H54 (cell line): ENCODE data around the gene CHMP1A.
"Not testable (repeated sequence)": the region's sequence is repeated elsewhere in the genome, so short reads cannot be mapped to it uniquely, and the experiment has no call there.

Experiments used
- DNase-seq: peaks from one replicate; pipeline ENCODE4 v3.0.0; 2011; ENCODE audit warnings: low spot score, mixed read lengths; ENCODE audit not compliant: insufficient read length
- FAIRE-seq: peaks from 3 replicates; lab custom pipeline; 2011; peaks lifted over from hg19 to GRCh38; lab: Jason Lieb, UNC
- POLR2A ChIP-seq: IDR thresholded peaks from 2 replicates; pipeline ENCODE4 v1.6.1; 2011; ENCODE audit warnings: low read depth, mild to moderate bottlenecking, low read length

The CHMP1A gene

DNA sequence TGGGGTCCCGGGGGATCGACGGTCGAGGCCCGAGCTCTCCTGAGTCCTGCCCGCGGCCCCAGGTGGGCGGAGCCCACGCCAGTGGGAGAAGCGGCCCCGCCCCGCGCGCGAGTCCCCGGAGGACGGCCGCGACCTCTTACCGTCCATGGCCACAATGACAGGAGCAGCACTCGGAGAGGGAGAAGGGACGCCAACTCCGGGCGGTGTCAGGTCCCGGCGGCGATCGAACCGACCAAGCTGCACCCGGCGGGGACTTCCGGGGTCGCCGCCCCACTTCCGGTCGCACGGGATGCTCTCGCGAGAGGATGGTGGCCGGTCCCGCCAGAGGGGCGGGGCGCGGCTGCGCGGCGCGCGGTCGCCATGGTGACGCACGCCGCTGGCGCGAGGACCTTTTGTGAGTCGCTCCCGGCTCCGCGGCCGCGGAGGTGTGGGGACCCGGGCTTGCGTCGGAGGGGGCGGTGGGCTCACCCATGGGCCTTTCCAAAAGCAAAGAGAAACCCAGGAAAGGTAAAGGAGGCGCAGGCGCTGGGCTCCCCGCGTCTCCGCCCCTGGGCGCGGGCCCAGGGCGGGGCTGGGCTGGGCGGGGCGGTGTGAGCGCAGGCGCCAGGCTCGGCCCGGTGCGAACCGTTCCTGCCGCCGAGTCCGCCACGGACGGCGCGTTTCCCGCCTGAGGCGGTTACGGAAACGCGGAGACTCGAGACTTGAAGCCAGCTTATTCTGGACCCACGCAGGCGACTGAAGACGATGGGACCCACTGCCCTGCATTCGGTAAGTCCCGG, at the start of gene CHMP1A, which contains the start of gene SPATA33:
TSS of gene CHMP1A (minus strand) at position 267 of the 779 bp plus-strand sequence. CDS start at position 147, 120 bp downstream.
TSS of gene SPATA33 (plus strand) at position 395 of the 779 bp plus-strand sequence. CDS start at position 471, 76 bp downstream.
- peak; percentile 86 for TF ChIP-seq POLR2A
- DNase-seq (peak; percentile 93), FAIRE-seq (no peak)

DNA sequence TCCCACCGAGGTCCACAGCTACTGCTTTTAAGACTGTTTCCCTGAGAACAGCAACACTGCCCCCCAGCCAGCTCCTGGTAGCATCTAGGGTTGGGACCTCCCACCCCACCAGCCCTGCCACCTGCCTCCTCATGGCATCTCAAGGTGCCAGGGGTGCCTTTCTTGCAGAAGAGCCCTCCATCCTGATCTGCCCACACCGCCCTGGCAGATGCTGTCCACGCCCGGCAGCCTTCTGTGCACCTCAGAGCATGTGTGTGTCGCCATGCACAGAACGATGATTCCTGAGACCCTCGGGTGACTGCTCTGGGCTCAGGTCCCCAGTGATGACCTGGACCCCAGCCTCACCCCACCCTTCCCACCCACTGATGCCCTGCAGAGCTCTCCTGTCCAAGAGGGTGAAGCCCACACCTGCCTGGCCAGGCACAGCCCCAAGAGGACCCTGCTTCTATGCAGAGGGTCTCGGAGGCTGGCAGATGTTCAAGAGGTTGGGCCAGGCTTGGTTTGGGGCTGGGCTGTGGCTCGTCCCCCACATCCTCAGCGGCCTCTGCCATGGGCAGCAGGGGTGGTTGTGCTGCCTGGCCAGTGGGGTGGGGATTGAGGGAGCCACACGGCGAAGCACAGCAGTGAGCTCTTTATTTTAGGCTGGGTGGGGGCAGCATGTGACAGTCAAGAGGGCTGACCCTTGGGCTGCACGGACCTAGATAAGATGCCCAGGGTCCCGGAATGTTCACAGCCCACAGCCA, 49.2 kb upstream of the CHMP1A start:
- FAIRE-seq: no peak
- TF ChIP-seq POLR2A: no peak
- DNase-seq: no peak

DNA sequence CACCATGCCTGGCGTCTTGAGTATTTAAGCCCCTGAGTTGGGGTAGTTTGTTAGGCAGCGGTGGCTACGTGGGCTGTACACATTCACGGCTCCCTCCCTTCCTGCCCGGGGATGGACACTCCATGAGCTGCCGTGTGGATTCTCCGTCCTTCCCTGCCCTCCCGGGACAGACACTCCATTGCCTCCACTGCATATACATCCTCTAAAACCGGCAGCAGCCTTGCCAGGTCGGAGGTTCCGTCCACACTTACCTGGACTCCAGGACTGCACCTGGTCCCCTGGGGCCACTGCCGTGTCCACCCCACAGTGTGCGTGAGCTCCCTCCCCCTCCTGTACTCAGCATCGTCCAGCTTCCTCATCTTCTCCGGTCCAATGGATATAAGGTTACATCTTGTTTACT, 47.5 kb upstream of the CHMP1A start:
- no peak for FAIRE-seq
- no peak for DNase-seq
- 0 out of 2 replicates have a peak, but pooled peaks have one; percentile 22 for TF ChIP-seq POLR2A

DNA sequence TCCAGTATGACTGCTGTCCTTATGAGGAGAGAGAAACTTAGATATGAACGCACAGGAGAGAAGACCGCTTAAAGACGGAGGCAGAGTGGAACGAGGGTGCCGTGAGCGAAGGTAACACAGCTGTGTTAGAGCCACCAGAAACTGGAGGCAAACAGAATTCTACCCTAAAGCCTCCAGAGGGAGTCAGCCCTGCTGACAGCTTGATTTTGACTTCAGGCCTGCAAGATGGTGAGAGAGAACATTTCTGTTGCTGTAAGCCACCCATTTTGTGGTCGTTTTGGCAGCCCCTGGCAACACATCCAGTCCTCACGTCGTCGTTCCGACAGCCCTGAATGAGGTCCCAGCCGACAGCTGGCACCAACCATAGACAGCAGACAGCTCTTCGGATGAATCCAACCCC, 46.8 kb upstream of the CHMP1A start:
- DNase-seq: no peak
- no peak for FAIRE-seq
- TF ChIP-seq POLR2A: no peak

DNA sequence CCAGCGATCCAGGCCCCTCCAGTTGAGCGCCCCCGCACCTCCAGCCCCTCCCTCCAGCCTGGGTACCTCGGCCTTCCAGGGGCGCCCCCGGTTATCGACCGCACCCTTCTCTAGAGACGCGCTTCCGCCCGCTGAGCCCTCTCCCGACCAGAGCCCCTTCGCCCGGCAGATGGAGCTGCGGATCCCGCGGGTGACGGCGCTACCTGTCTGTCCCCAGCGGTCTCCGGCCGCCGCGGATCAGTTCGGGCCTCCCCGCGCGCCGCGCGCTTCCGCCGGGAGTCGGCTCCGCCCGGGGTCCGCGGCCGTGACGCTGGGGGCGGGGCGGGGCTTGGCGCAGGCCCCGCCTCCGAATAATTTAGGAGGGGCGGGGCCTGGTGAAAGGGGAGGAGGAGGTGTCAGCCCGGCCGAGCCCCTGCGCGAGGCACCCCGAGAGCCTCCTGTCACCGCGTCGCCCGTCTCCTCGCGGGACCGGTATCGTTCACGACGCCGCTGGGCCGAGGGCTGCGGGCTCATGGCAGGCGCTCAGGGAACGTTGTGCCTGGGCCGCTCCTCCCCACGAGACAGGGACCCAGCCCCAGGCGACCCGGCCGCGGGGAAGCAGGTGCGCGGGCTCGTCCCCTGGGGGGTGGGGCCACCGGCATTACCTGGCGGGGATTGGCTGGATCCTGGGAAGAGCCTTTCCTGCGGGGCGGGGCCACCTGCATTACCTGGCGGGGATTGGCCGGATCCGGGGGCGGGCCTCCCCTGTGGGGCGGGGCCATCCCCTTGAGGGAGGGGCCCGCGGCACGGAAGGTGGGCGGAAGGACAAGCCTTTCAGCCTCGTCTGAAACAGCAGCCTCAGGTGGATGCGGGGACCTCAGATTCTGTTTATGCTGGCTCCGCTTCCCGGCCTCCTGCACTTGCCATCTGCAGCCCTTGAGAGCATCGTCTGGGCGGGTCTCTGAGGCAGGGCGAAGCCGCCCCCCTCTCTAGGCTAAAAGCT, 44.2 kb upstream of the CHMP1A start, which contains the start of gene SPATA2L:
TSS of gene SPATA2L (minus strand) at position 281 of the 982 bp plus-strand sequence. CDS start 473 bp downstream, outside the sequence.
- peak; percentile 60 for TF ChIP-seq POLR2A
- DNase-seq: peak; percentile 93
- FAIRE-seq: no peak

DNA sequence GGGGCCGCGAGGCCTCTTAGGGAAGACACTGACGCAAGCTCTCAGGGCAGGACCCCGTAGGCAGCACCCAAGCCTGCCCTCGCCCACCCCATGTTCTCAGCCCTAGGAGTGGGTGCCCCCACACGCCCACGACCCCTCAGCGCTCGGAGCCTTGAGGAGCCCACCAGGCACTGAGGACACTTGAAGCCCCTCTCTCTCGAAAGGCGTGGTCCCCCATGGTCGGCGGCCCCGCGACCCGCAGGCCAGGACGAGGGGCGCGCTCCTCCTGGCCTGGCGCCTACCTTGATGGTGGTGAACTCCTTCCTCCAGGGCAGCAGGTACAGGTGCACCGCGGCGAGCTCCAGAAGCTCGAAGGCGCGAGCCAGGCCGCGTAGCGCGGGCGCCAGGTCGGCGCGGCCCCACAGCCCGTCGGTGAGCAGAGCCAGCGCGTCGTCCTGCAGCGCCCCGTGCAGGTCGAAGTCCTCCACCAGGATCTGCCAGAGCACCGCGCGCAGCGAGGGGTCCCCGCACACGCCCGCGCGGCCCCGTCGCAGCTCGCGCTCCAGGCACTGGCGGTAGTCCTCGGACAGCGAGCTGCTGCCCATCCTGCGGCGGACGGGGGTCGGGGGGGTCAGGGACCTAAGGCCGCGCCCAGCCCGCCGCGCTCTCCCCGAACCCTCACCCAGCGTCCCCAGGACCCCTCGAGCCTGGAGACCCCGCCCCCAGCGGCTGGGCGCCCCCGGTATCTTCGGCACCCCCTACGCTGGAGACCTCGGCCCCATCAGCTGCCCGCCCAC, 43.3 kb upstream of the CHMP1A start:
- DNase-seq (no peak), FAIRE-seq (no peak)
- no peak for TF ChIP-seq POLR2A

DNA sequence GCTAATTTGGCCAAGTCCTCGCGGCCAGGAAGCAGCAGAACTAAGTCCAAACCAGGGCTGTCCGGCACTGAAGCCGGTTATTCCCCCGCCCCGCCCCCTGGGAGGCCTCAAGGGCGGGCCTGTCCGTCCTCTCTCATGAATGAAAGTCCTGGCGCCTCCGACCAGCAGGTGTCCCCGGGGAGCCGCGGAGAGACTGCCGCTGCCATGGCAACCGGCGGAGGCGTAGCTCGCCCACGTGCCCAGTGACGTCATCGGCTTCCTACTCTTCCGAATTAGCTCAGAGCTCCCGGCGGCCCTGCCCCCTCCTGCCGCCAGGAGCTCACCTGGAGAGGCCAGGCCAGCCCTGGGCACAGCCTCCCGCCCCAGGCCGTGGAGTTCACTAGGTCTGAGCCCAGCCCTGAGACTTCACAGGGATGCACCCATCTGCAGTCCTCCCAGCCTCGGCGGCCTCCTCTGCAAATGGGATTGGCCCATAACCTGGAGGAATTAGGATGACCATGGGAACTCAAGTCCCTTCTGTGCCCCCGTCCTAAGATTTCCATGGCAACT, 42.7 kb upstream of the CHMP1A start:
- 0 out of 2 replicates have a peak, but pooled peaks have one; percentile 5 for TF ChIP-seq POLR2A
- DNase-seq (peak; percentile 96), FAIRE-seq (no peak)

DNA sequence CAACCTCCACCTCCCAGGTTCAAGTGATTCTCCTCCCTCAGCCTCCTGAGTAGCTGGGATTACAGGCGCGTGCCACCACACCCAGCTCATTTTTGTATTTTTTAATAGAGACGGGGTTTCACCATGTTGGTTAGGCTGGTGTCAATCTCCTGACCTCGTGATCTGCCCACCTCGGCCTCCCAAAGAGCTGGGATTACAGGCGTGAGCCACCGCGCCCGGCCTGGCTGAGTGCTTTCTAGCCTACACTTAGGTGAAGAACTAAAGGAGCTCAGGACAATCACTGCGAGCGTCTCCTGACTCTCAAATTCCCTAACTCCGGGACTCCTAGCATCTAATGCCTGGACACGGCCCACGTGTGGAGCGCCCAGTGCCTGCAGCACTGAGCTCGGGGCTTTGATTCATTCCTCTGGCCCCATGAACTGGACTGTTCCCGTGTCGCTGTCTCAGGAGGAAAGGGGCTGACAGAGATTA, 42.2 kb upstream of the CHMP1A start:
- not testable (repeated sequence) for DNase-seq, FAIRE-seq

DNA sequence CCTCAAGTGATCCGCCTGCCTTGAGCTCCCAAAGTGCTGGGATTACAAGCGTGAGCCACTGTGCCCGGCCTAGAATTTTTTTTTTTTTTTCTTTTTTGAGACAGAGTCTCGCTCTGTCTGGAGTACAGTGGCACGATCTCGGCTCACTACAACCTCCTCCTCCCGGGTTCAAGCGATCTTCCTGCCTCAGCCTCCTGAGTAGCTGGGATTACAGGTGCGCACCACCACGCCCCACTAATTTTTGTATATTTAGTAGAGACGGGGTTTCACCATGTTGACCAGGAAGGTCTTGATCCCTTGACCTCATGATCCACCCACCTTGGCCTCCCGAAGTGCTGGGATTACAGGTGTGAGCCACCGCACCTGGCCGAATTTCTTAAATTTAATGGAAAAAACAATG, 41.2 kb upstream of the CHMP1A start:
- DNase-seq, FAIRE-seq: not testable (repeated sequence)

DNA sequence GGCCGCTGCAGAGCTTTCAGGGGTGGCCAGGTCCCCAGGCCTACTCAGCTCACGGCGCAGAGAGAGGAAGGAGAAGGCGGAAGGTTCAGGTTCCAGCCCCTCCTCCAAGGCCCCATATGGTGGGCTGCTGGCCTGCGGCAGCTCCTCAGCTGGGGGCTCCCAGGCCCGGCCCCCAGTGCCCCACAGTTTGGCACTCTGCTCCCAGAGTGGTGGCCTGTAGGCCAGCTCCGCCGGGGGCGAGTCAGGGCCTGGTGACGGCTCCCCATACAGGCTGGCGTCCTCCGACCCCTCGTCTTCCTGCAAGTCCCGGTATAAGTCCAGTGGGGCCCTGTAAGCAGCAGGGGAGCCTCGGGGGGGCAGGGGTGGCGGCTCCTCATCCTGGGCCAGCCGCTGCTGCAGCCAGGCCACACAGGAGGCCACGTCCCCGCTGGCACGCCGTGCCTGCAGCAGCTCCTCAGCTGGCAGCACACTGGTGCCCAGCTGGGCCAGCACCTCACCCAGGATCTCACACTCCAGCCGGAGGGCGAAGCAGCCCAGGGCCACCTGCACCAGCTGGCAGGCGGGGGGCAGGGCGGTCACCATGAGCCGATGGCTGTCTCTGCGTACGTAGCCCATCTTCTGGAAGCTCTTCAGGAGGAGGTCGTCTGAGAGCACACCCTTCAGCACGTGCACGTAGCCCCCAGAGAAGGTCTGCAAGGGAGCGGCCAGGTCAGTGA, 40.3 kb upstream of the CHMP1A start:
- DNase-seq: no peak
- TF ChIP-seq POLR2A: no peak
- no peak for FAIRE-seq

DNA sequence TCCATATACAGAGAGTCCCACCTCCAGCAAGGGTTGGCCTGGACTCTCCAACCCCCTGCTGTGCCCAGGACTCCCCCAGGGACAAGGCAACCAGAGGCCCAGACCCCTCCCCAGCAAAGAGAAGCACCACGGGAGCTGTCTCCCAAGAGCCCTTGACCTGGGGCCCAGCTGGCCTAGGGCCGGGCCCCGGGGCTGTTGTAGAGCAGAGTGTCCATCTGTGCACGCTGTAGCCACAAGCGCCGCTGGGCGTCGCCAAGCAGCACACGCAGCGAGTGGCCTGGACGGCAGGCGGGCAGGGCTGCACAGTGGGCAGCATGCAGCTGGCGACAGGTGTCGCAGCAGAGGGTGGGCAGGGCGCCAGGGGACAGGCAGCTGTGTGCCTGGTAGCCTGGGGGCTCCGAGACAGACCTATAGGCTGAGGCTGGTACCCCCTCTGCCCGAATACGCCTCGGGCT, 39.7 kb upstream of the CHMP1A start:
- DNase-seq (no peak), FAIRE-seq (no peak)
- no peak for TF ChIP-seq POLR2A
